ENCODE data around the gene LOC101059915.
"Not testable (repeated sequence)": the region's sequence is repeated elsewhere in the genome, so short reads cannot be mapped to it uniquely, and the experiment has no call there.

LOC101059915 gene

DNA sequence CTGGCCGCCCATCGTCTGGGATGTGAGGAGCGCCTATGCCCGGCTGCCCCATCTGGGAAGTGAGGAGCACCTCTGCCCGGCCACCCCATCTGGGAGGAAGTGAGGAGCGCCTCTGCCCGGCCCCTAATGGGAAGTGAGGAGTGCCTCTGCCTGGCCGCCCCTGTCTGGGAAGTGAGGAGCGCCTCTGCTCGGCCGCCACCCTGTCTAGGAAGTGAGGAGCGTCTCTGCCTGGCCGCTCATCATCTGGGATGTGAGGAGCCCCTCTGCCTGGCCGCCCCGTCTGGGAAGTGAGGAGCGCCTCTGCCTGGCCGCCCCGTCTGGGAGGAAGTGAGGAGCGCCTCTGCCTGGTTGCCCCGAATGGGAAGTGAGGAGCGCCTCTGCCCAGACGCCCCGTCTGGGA lies 8.3 kb downstream of the LOC101059915 start:
- not testable (repeated sequence) for DNase-seq (ENCODE audit: low read depth, low spot score)

DNA sequence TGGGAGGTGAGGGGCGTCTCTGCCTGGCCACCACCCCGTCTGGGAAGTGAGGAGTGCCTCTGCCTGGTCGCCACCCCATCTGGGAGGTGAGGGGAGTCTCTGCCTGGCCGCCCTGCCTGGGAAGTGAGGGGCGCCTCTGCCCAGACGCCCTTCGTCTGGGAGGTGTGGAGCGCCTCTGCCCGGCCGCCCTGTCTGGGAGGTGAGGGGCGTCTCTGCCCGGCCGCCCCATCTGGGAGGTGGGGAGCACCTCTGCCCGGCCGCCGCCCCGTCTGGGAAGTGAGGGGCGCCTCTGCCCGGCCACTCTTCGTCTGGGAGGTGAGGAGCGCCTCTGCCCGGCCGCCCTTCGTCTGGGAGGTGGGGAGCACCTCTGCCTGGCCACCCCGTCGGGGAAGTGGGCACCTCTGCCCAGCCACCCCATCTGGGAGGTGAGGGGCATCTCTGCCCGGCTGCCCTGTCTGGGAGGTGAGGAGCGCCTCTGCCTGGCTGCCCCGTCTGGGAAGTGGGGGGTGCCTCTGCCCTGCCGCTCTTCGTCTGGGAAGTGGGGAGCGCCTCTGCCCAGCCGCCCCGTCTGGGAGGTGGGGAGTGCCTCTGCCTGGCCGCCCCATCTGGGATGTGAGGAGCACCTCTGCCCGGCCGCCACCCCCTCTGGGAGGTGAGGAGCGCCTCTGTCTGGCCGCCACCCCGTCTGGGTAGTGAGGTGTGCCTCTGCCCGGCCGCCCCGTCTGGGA lies 8.9 kb downstream of the LOC101059915 start:
- DNase-seq (ENCODE audit: low read depth, low spot score) = not testable (repeated sequence)

DNA sequence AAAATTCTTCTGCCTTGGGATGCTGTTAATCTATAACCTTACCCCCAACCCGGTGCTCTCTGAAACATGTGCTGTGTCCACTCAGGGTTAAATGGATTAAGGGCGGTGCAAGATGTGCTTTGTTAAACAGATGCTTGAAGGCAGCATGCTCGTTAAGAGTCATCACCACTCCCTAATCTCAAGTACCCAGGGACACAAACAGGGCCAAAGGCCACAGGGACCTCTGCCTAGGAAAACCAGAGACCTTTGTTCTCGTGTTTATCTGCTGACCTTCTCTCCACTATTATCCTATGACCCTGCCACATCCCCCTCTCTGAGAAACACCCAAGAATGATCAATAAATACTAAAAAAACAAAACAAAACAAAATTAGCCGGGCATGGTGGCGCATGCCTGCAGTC lies 9.8 kb downstream of the LOC101059915 start:
- not testable (repeated sequence) for DNase-seq (ENCODE audit: low read depth, low spot score)

DNA sequence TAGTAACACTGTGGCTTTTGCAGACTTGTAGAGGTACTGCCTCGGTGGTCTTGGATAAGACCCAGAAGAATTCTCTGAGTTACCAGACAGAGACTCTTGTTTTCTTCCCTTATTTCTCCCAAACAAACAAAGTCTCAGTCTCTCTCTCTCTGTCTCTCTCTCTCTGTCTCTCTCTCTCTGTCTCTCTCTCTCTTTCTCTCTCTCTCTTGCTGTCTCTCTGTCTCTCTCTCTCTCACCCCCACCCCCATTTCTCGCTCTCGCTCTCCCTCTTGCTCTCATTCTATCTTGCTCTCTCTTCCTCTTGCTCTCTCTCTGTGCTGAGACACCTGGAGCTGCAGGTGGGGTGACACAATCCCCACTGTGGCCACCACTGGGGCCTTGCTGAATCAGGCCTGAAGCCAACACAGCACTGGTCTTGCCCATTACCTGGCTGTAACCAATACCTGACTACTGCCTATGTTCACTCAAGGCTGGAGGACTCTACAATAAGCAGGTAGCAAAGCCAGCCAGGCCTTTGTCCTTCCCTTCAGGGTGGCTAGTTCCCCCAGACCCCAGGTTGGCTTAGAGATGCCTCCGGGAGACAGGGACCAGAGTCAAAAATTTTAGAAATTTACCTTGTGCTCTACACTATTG lies 12.3 kb downstream of the LOC101059915 start:
- no peak for DNase-seq (ENCODE audit: low read depth, low spot score)

DNA sequence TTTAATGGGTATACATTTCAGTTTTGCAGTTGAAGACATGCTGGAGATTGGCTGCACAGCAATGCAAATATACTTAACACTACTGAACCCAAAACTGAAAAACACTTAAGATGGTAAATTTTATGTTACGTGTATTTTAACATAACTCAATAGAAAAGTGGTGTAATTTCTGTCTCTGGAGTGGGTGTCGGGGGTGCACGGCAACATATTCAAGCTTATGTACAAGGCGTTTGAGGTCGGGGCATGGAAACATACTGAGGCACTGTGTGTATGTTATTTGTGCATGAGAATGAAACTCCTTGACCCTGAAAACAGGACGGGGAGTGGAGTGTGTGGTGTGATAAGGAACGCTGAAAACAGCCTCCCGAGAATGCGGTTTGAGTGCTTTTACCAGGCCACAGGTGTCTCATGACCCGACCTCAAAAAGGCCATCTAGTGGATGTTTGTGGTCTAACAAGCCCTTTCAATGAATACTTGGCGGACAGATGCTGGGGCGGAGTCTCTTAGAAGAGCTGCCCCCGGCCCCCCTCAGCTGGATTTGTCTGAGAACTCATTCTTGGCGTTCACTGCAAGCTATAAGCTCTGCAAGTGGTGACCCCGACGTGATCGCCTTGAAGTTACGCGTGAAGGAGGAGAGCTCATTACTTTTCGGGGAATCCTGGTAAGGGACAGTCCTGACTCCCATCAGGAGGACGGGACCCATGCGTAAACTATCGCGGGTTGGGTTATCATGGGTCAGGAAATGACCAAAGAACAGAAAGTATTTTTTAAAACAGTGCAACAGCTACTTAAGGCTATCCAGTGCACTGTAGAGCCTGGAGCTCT lies 29.5 kb downstream of the LOC101059915 start:
- not testable (repeated sequence) for DNase-seq (ENCODE audit: low read depth, low spot score)

DNA sequence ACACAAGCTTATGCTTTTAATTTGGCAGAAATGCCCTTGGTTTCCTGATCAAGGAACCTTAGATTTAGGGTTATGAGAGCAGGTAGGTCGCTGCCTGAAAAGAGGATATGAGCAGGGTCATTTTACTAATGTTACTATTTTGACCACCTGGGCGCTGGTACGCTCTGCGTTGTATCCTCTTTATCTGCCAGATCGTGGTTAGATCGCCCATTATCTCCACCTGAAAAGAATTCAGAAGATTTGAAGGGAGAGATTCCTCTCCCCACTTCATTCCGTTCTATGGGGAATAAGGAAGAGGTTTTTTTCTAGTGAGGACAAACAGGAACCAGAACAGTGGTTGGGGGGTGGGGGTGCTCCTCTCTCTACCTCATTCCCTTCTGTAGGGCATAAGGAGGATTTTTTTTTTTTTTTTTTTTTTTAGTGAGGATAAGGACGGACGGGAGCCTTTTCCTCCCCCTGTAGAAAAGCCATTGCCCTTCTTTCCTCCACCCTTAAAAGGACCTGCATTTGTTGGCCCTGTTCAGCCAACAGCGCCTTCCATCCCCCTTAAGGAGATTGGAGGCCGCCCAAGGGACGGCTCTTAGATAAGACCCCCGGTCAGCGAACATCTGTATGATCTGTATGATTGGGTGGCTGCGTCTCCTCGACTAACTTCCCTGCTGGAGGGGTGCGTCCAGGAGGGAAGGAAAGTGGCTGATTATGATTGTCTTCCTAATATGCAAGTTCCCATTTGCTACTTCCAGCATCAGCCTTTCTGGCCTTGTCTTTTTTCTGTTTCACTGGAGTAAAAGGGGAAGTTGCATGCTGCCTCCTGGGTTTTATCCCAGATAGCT lies 30.3 kb downstream of the LOC101059915 start:
- not testable (repeated sequence) for DNase-seq (ENCODE audit: low read depth, low spot score)

DNA sequence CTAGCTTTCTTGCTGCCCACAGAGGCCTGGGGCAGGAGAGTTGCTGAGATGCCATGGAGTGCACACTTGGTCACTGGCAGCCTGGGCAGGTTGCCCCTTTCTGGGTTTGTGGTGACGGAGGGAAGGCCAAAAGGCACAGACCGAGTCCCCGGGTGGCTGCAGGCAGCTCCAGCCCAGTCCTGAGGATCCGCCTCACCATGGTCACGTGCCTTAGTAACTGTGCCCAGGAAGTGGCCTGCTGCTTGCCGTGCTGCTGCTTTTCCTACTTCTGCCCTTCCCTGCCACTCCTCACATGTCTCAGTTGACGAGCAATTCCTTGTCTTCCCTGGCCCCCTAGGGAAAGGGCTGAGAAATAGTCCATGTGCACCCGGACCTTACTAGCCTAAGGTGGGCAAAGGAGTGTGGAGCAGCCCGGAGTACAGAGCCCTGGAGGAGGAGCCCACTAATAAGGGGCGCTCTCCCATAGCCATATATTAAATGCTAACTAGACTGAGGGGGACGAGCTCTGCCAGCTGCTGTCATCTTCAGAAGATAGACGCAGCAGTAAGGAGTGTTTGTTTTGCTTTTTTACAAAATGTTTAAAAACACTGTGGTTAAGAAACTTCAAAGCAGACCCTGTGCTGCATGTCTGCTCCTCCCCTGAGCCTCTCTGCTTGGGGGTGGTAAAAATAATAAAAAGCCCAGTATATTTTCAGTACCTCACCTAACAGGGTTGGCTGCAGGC lies 31.1 kb downstream of the LOC101059915 start:
- not testable (repeated sequence) for DNase-seq (ENCODE audit: low read depth, low spot score)

DNA sequence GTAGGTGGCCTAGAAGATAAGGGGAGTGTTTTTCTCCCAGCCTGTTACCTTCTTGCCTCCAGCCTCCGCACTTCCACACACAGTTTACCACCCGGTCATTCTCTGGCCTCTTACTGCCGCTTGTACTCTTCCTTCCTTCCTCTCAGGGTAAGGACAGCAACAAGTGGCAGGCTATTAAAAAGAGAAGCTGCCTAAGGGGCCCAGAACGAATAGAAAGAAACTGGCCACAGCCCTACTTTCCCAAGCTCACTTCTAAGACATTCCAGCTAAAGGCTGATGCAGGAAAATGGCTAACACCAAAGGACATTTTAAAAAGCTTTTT lies 31.6 kb downstream of the LOC101059915 start:
- DNase-seq (ENCODE audit: low read depth, low spot score) = not testable (repeated sequence)

DNA sequence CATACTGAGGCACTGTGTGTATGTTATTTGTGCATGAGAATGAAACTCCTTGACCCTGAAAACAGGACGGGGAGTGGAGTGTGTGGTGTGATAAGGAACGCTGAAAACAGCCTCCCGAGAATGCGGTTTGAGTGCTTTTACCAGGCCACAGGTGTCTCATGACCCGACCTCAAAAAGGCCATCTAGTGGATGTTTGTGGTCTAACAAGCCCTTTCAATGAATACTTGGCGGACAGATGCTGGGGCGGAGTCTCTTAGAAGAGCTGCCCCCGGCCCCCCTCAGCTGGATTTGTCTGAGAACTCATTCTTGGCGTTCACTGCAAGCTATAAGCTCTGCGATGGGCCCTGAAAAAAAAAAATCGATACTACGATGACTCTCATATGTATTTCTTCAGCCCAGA lies 35.5 kb downstream of the LOC101059915 start:
- not testable (repeated sequence) for DNase-seq (ENCODE audit: low read depth, low spot score)

DNA sequence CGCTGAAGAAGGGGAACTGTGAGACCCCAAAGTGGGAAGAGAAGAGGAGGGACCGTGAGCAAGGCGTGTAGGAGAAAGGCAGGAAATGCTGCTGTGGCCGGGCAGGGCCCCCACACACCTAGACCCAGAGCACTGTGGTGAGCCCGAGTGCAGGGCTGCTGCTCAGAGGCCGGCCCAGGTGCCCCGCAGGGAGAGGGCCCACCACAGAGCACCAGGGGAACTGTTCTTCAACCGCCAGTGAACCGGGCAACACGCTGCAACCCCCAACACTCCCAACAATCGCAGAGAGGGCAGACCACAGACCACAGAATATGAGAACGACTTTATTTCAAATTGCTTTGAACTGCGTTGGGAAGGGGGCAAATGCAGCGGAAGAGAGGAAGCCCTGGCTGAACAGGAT lies 46.7 kb downstream of the LOC101059915 start:
- not testable (repeated sequence) for DNase-seq (ENCODE audit: low read depth, low spot score)

DNA sequence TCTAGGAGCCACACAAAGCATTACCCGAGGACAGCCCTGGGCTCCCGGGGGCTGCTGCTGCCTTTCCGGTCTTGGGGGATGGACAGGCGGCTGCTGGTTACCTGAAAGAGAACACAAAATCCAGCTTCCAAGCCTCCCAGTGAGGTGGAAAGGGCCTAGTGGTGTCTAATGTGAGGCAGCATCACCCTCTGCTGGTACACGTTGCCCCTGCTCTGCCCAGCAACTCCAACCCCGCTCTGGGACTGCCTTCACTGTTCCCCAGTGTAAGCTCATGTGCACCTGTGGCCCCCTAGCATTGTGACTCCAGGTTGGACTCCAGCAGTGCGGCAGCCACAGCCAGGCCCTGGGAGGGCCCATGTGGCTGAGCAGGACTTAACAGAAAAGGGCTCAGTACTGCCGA lies 48.2 kb downstream of the LOC101059915 start:
- not testable (repeated sequence) for DNase-seq (ENCODE audit: low read depth, low spot score)

DNA sequence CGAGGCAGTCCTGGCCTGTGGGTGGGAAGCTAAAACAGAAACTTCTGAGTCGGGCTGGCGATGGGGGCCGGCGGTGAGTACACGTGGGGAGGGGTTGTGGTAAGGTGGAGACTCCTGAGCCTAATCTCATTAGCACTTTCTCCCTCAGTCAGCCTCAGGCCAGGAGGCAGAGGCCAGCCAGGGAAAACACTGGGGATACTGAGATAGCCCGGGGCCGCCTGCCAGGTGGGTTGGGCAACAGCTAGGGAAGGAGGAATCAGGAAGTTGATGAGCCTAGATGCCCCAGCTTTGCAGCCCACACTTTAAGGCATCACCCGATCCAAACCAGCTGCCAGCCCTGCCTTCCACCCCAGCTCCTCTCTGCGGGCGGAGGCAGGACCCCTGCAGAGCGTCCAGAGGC lies 49.0 kb downstream of the LOC101059915 start:
- not testable (repeated sequence) for DNase-seq (ENCODE audit: low read depth, low spot score)

DNA sequence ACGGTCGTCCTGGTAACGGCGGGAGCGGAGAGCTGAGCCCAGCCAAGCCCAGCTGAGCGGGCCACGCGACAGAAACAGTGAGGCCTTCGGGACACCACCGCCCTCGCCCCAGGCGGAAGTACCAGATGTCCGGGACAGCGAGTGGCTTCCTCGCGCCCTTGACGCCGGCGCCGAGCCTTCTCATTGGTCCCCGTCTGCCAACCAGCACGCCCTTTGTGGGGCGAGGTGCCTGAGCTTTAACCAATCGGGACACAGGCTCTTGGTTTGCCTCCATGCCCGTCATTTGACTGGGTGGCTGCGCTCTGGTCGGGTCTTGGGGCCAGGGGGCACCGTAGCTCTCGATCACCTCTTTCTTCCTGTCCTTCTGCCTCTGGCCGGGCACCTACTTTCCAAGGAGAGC lies 50.8 kb downstream of the LOC101059915 start, which contains the start of gene CXorf49:
Gene CXorf49 (minus strand): TSS at position 101 of the 400 bp plus-strand sequence. CDS start 134 bp downstream, outside the sequence.
- not testable (repeated sequence) for DNase-seq (ENCODE audit: low read depth, low spot score)

DNA sequence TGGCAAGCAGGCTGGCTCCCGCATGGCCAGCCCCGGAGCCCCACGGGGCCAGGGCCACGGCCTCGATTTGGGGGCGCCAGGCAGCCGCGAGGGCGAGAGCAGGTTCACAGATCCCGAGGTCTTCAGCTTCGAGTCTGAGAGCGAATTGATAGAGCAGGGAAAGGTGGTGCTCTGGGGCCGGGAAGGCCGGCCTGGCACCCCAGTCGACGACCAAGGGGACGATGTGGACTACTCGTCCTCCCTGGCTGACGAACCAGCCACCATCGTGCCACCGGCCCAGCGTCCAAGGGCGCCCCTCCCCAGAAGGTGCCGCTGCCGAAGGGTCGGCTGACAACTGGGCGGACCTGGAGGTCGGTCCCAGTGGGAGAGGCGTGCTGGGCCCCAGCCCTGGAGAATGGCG lies 51.8 kb downstream of the LOC101059915 start:
- DNase-seq (ENCODE audit: low read depth, low spot score) = not testable (repeated sequence)

DNA sequence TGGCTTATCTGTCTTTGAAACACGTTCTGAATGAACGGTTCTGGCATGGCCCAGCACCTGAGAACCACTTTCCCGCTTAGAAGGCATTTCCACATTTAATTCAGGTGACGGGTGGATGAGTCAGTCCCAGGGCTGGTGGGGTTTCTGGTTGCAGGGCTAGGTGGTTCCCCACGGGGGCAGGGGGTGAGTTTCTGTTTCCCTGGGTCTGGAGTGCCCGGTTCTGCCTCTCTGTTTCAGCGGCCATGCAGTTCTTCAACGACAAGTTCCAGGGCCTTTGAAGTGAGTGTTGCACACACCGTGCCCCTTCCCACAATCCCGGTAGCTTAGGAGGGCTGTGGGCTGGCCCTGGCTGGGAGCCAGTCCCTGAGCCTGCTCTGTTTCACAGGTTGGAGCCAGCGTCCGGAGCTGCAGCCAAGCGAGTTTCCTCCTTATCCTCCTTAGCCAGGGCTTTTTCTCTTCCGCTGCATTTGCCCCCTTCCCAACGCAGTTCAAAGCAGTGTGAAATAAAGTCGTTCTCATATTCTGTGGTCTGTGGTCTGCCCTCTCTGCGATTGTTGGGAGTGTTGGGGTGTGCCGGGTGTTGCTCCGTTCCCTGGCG lies 53.0 kb downstream of the LOC101059915 start:
- DNase-seq (ENCODE audit: low read depth, low spot score) = not testable (repeated sequence)

Data from astrocyte of the hippocampus (primary cell).